K562 (cell line): Measurements from ENCODE around the gene CTDNEP1. TPM values are rescaled to one million over a fixed set of nuclear protein-coding genes. Genes with fewer than 3 reads are reported as not detected.

Source experiments
- ATAC-seq: fragments of 200-7000 bp; cut with Tn5 transposase; 3 replicates; pipeline ENCODE4 v1.9.1; 2020; ENCODE audit warnings: moderate library complexity
- BruUV-seq: library from RNA; stranded (reverse); fragments of 400-500 nt; replicated peaks from 2 replicates; lab custom pipeline; 2021; lab: Mats Ljungman, UMichigan
- CTCF ChIA-PET: fragments of 300-600 bp; formaldehyde crosslinking; extraction: SDS; loops from one replicate; lab custom pipeline; 2021; ENCODE audit warnings: low intra/inter-chr PET ratio; lab: Yijun Ruan, JAX
- POLR2A ChIA-PET: fragments of 300-600, 350-650 bp; sonication (Branson Sonifier 250); formaldehyde crosslinking; extraction: SDS; loops from one replicate; lab custom pipeline; 2021; ENCODE audit warnings: antibody characterized with exemption, inconsistent platforms; lab: Yijun Ruan, JAX
- DNase-seq, 4 experiments: peaks; one replicate each; pipeline versions ENCODE4 v3.0.0 to v3.0.0-alpha.2; 2011 to 2018; ENCODE audit warnings: low spot score in 3 of 4, mixed read lengths in 3 of 4; ENCODE audit errors: extremely low read depth in 1 of 4
- FAIRE-seq: peaks from 2 replicates; lab custom pipeline; 2011; peaks lifted over from hg19 to GRCh38; lab: Jason Lieb, UNC
- H2AFZ ChIP-seq: 2 replicates; pipeline ENCODE4 v1.6.0; 2011; ENCODE audit warnings: low read depth, low read length, control low read depth, inconsistent platforms
- H3K27ac ChIP-seq: fragments of 200-600 bp; 3 replicates; pipeline ENCODE4 v1.8.0; 2011; ENCODE audit warnings: low read depth, mild to moderate bottlenecking, control low read depth, inconsistent platforms, low read length, moderate library complexity, mixed read lengths; ENCODE audit errors: extremely low read depth
- H3K27me3 ChIP-seq, 2 experiments: fragments of 300-600 bp in 1 of 2; 2 replicates in 1 of 2; 3 replicates in 1 of 2; pipeline versions ENCODE4 v1.6.0 to v1.8.0; 2011; ENCODE audit warnings: inconsistent platforms in 2 of 2, low read length in 2 of 2, mild to moderate bottlenecking in 1 of 2, mixed read lengths in 1 of 2, moderate library complexity in 1 of 2; ENCODE audit not compliant: control insufficient read depth in 2 of 2, insufficient read depth in 2 of 2
- H3K36me3 ChIP-seq: fragments of 300-600 bp; 3 replicates; pipeline ENCODE4 v1.8.0; 2011; ENCODE audit warnings: mild to moderate bottlenecking, low read length, inconsistent platforms; ENCODE audit not compliant: control insufficient read depth, insufficient read depth
- H3K4me1 ChIP-seq, 2 experiments: fragments of 200-600 bp in 1 of 2; replicated peaks in 1 of 2; 2 replicates in 1 of 2; 3 replicates in 1 of 2; pipeline versions ENCODE4 v1.5.1 to v1.8.0; 2011; ENCODE audit warnings: inconsistent platforms in 2 of 2, low read length in 2 of 2, mild to moderate bottlenecking in 1 of 2, mixed read lengths in 1 of 2, moderate library complexity in 1 of 2; ENCODE audit not compliant: control insufficient read depth in 2 of 2, insufficient read depth in 2 of 2
- H3K4me2 ChIP-seq: 2 replicates; pipeline ENCODE4 v1.6.1; 2011; ENCODE audit warnings: low read length, control low read depth, inconsistent platforms, mixed read lengths; ENCODE audit not compliant: insufficient read depth
- H3K4me3 ChIP-seq: fragments of 200-600 bp; sonication (generic), shearing (Covaris generic); 2 replicates; pipeline ENCODE4 v1.5.1; 2016; ENCODE audit warnings: control low read depth, inconsistent platforms
- H3K79me2 ChIP-seq: fragments of 200-600 bp; 3 replicates; pipeline ENCODE4 v1.8.0; 2011; ENCODE audit warnings: low read length, inconsistent platforms; ENCODE audit not compliant: control insufficient read depth, insufficient read depth
- H3K9ac ChIP-seq, 2 experiments: 2 replicates each; pipeline versions ENCODE4 v1.6.0 to v1.6.1; 2011; ENCODE audit warnings: low read depth in 2 of 2, low read length in 2 of 2, control low read depth in 1 of 2, inconsistent platforms in 1 of 2, mild to moderate bottlenecking in 1 of 2, mixed read lengths in 1 of 2; ENCODE audit not compliant: insufficient read depth in 1 of 2
- H3K9me1 ChIP-seq: one replicate; pipeline ENCODE4 v1.6.0; 2011; ENCODE audit warnings: inconsistent platforms, mild to moderate bottlenecking, low read length, moderate library complexity; ENCODE audit not compliant: control insufficient read depth, insufficient read depth
- H3K9me3 ChIP-seq: replicated peaks from 2 replicates; pipeline ENCODE4 v1.5.1; 2011; ENCODE audit warnings: low read depth, low read length, inconsistent platforms; ENCODE audit not compliant: control insufficient read depth, insufficient read depth
- H4K20me1 ChIP-seq: replicated peaks from 2 replicates; pipeline ENCODE4 v1.6.1; 2011; ENCODE audit warnings: low read length, inconsistent platforms, mixed read lengths; ENCODE audit not compliant: control insufficient read depth, insufficient read depth
- FOXM1 ChIP-seq, 2 experiments: fragments of 450-650 bp in 1 of 2; sonication (generic) in 1 of 2; formaldehyde crosslinking in 1 of 2; IDR thresholded peaks; 2 replicates each; pipeline versions ENCODE4 v1.6.1 to v1.9.0; 2017 to 2022; ENCODE audit warnings: low read depth in 2 of 2, mild to moderate bottlenecking in 2 of 2, missing genetic modification reagents in 1 of 2, moderate library complexity in 1 of 2
- KDM5B ChIP-seq: fragments of 200-600 bp; sonication (generic); IDR thresholded peaks from 2 replicates; pipeline ENCODE4 v1.6.1; 2012; ENCODE audit warnings: low read depth, mild to moderate bottlenecking, moderate library complexity, low read length, control low read depth, inconsistent platforms; ENCODE audit not compliant: insufficient replicate concordance
- WGBS: fragments of 100-300 bp; shearing (Covaris generic); methylation state at CpG from one replicate; pipeline ENCODE4 v1.1.6; 2016; ENCODE audit warnings: low coverage, mixed read lengths; ENCODE audit not compliant: insufficient coverage; ENCODE audit errors: missing lambda C conversion rate; 5-methylcytosine and 5-hydroxymethylcytosine counted together
- in situ Hi-C: fragments of 300-500 bp; cut with MboI; formaldehyde crosslinking; loops from 4 replicates; pipeline ENCODE4 v1.15.0; 2018; ENCODE audit warnings: inconsistent platforms, mixed read lengths
- intact Hi-C: fragments of 100-400 bp; cut with micrococcal nuclease; formaldehyde crosslinking; loops from 2 replicates; pipeline ENCODE4 v1.14.2; 2022
- polyA plus RNA-seq, 8 experiments: library from polyadenylated mRNA; depleted of rRNA in 4 of 8; stranded (reverse) in 5 of 8; unstranded in 3 of 8; fragments of >200 nt; fragmentation: Nextera tagmentation in 2 of 8; fragmentation: Illumina TruSeq in 1 of 8; extraction: Ambion mirVana in 2 of 8; extraction: Trizol in 1 of 8; gene quantifications; 2 replicates each; pipeline versions ENCODE4 v1.2.1 to v1.2.3, GENCODE V29; 2011 to 2014; ENCODE audit warnings: inconsistent platforms in 1 of 8, missing spikeins in 1 of 8
- total RNA-seq, 7 experiments: library from RNA; depleted of rRNA in 6 of 7; stranded (reverse); fragments of >200 nt in 6 of 7; fragmentation: Illumina TruSeq in 2 of 7; extraction: Trizol in 2 of 7; gene quantifications; 2 replicates each; pipeline versions ENCODE4 v1.2.1 to v1.2.3, GENCODE V29; 2011 to 2021; ENCODE audit warnings: low replicate concordance in 1 of 7

CTDNEP1 gene
- total and polyA plus RNA-seq, 9 of the 15 experiments (the other 6 are each of a cell fraction or from before 2014, with no cell fraction given), result 10.7 to 150 (median 28.5) TPM

- ChIA-PET CTCF (no interaction called here), POLR2A (interaction anchor here (0.6 to 0.7 kb wide), 2 partner anchors 10 to 136 kb away, joined by 3 to 4 read pairs; no protein-coding TSS in a partner anchor)
- peaks cover 6% of the 10 kb centered on the region for H4K20me1 ChIP-seq
- in situ Hi-C loops, result no loop called here
- no peak for FAIRE-seq
- BruUV-seq, result TSS peak; percentile 38
- intact Hi-C loops, result no loop called here
- TF ChIP-seq FOXM1 (IDR thresholded peaks at IDR 0.05; ENCODE audit: low read depth) (no peak), FOXM1 (CRISPR knock-in tag; IDR thresholded peaks at IDR 0.05; ENCODE audit: low read depth) (no peak), KDM5B (peak; percentile 11)
- no peaks in the 10 kb centered on the region for H3K27me3 ChIP-seq
- H3K79me2 ChIP-seq, result peaks cover 56% of the 10 kb centered on the region
- H3K9me3 ChIP-seq, result no peaks in the 10 kb centered on the region
- WGBS, result 5% methylated on average over 7 of the region's 7 CpGs
- H2AFZ ChIP-seq, result no peak overlapping the region
- no peak for ATAC-seq
- peaks cover 39 to 56% of the 10 kb centered on the region in 2 experiments for H3K4me1 ChIP-seq
- no peak for DNase-seq
- H3K4me3 ChIP-seq, result peak overlapping the region; percentile 44
- H3K27ac ChIP-seq, result peak overlapping the region; percentile 52; the same call in 1 of the 3 replicates
- H3K36me3 ChIP-seq, result peaks cover 11% of the 10 kb centered on the region; the same call in 2 of the 3 replicates
- peak overlapping the region; percentile 73 for H3K4me2 ChIP-seq
- H3K9me1 ChIP-seq, result peaks cover 6% of the 10 kb centered on the region
- peak overlapping the region in 1 of 2 experiments; percentile 82; a peak in 1 of 4 replicates for H3K9ac ChIP-seq
Measured at GRCh38 chr17:7216242-7217112, 35.1 kb downstream of the CTDNEP1 start.
